ENCODE results near the gene EHD1.
"Not testable (repeated sequence)": the region's sequence is repeated elsewhere in the genome, so short reads cannot be mapped to it uniquely, and the experiment has no call there.

The EHD1 gene

DNA sequence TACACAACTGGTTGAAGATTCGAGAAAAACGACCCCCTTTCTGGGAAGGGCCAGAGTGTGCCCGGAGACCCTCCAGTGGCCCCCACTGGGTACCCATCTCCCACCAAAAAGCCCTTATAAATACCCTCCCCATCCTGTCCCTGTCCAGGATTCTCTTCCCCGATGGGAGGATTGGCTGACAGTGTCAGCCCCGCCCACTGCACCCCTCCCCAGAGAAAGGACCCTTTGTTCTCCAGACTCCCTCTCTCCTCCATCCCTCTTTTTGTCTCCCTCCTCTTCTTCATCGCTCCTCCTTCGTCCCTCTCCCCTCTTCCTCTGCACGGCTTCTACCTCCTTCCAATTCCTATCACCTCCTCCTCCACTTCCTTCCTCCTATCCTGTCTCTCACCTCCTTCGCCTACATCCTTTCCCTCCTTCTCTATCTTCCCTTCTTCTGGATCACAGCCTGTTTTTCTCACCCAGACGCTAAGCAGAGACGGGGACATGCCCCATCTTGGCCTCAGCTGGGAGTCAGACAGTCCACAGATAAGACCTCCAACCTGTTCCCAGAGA, 54.8 kb downstream of the EHD1 start:
- TF ChIP-seq, protein P1, sequence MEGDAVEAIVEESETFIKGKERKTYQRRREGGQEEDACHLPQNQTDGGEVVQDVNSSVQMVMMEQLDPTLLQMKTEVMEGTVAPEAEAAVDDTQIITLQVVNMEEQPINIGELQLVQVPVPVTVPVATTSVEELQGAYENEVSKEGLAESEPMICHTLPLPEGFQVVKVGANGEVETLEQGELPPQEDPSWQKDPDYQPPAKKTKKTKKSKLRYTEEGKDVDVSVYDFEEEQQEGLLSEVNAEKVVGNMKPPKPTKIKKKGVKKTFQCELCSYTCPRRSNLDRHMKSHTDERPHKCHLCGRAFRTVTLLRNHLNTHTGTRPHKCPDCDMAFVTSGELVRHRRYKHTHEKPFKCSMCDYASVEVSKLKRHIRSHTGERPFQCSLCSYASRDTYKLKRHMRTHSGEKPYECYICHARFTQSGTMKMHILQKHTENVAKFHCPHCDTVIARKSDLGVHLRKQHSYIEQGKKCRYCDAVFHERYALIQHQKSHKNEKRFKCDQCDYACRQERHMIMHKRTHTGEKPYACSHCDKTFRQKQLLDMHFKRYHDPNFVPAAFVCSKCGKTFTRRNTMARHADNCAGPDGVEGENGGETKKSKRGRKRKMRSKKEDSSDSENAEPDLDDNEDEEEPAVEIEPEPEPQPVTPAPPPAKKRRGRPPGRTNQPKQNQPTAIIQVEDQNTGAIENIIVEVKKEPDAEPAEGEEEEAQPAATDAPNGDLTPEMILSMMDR (IDR thresholded peaks at IDR 0.05; ENCODE audit: control insufficient read depth, extremely low read depth, insufficient read depth), result no peak
- no peak for DNase-seq (ENCODE audit: low read depth)
- no peak overlapping the region for H3K4me3 ChIP-seq (ENCODE audit: low read depth, low read length)

DNA sequence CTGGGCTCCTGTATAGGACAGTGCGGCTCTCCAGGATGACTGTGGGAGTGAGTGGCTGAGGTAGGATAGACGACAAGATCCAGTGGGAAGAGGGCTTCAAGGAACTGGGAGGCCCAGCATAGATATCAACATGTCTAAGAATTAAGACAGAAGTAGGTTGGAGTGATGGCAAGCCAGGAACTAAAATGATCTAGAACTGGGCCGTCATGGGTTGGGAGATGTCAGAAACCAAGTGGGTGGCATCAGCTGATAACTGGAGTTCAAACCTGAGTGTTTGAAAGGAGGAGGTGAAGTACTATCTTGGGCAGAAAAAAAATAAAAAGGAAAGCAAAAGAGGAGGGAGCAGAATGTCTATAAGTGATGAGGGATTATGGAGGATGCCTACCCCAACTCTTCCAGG, 60.9 kb downstream of the EHD1 start:
- TF ChIP-seq, protein P1 (IDR thresholded peaks at IDR 0.05; ENCODE audit: control insufficient read depth, extremely low read depth, insufficient read depth), result no peak

DNA sequence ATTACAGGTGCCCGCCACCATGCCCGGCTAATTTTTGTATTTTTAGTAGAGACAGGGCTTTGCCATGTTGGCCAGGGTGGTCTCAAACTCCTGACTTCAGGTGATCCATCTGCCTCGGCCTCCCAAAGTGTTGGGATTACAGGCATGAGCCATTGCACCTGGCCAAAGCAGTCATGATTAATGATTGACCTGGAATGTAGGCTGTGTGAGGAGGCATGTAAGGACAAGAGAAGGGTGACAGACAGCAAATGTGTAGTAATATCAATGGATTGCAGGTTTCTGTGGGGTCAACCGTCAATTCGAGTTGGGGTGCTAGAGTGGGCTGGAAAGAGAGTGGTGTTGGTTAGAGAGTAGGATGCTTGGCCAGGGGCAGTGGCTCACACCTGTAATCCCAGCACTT, 63.0 kb downstream of the EHD1 start:
- not testable (repeated sequence) for DNase-seq (ENCODE audit: low read depth); H3K4me3 ChIP-seq (ENCODE audit: low read depth, low read length)

More for the DNA sequence above, 60.9 kb downstream of the EHD1 start:
- no peak overlapping the region for H3K4me3 ChIP-seq (ENCODE audit: low read depth, low read length)
- no peak for DNase-seq (ENCODE audit: low read depth)

DNA sequence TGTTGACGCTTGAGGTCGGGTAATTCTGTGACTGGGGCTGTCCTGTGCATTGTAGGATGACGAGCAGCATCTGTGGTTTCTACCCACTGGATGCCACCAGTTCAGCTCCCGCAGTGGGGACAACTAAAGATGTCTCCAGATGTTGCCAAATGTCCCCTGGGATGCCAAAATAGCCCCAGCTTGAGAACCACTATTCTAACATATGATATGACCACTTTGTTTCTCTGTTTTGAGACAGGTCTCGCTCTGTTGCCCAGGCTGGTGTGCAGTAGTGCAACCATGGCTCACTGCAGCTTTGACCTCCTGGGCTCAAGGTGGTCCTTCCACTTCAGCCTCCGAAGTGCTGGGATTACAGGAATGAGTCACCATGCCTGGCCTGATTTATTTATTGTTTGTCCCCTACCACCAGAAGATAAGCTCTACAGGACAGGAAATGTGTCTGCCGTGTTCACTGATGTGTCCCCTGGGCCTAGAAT, 63.7 kb downstream of the EHD1 start:
- DNase-seq (ENCODE audit: low read depth), result no peak
- TF ChIP-seq, protein P1 (IDR thresholded peaks at IDR 0.05; ENCODE audit: control insufficient read depth, extremely low read depth, insufficient read depth), result no peak
- H3K4me3 ChIP-seq (ENCODE audit: low read depth, low read length), result no peak overlapping the region

DNA sequence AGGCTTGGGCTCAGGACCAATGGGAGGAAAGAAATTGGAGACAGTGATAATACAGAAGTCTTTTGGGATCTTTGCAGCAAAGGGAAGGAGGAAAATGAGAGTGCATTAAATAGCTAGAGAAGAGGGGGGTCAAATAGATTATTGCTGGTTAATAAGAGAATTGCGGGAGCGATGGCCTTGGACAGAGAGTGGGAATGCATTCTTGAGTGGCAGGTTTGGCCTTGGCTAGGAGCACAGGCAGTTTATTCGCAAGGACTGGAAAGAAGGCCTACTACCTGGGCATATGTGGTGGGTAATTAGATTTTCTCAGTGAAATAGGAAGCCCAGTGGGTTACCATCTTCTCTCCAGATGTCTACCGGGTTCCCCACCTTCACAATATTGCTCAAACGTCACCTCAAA, 64.6 kb downstream of the EHD1 start:
- TF ChIP-seq, protein P1 (IDR thresholded peaks at IDR 0.05; ENCODE audit: control insufficient read depth, extremely low read depth, insufficient read depth), result no peak
- no peak overlapping the region for H3K4me3 ChIP-seq (ENCODE audit: low read depth, low read length)
- no peak for DNase-seq (ENCODE audit: low read depth)

DNA sequence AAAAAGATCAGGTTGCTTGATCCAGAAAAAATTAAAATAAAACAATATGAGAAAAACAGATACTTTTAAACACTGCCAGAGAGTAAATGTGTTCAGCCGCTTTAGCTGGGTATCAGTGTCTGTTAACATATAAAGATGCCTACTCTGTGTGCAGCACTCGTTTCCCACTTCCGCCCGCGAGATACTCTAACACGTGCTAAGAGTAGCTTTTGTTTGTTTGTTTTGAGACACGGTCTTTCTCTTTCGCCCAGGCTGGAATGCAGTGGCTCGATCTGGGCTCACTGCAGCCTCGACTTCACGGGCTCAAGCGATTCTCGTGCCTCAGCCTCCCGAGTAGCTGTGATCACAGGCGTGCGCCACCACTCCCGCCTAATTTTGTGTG, 67.5 kb downstream of the EHD1 start:
- TF ChIP-seq, protein P1 (IDR thresholded peaks at IDR 0.05; ENCODE audit: control insufficient read depth, extremely low read depth, insufficient read depth), result no peak
- peak overlapping the region; percentile 96 for H3K4me3 ChIP-seq (ENCODE audit: low read depth, low read length)
- DNase-seq (ENCODE audit: low read depth), result no peak

DNA sequence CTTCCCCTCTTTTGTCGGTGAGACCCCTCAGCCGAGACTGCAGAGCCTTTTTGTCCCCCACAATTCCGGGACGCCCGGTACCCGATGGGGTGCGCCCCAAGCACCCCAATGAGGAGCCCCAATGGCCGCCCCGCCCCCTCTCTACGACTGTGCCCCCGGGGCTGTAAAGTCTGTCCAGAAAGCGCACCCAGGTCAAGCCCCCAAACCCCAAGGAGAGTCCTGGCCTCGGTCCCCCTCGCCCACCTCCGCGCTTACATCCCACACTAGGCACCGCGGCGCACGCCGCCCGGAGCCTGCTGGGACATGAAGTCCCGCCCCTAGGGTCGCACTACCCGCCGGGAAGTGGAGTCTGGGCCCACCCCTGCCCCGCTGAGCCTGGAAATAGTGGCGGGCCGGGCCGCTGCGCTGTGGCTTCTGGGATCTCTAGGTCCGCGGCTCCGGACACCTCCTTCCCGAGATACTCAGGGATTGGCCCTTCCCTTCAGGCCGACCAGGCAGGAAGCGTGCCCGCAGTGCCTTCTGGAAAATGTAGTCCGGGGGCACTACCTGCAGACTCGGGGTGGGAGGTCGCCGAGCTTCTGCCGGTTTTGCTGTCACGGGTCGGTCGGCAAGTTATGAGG, 68.0 kb downstream of the EHD1 start, which contains the start of gene MEN1:
Gene MEN1, minus strand, starts transcription at position 281 of the 620 bp plus-strand sequence. CDS start 442 bp downstream, outside the sequence.
- peak within 1 kb of the TSS; percentile 96 for H3K4me3 ChIP-seq (ENCODE audit: low read depth, low read length)
- TF ChIP-seq, protein P1 (IDR thresholded peaks at IDR 0.05; ENCODE audit: control insufficient read depth, extremely low read depth, insufficient read depth), result no peak
- DNase-seq (ENCODE audit: low read depth), result peak; percentile 87

All from LNCaP clone FGC (cell line).